HEK293T (cell line): Measurements from ENCODE around the gene ADAMTS8.

Experiments used
- ARNT ChIP-seq: fragments of 450-650 bp; IDR thresholded peaks from 2 replicates; pipeline ENCODE4 v1.6.1; 2017; ENCODE audit warnings: mild to moderate bottlenecking
- LEF1 ChIP-seq: fragments of 450-650 bp; IDR thresholded peaks from 2 replicates; pipeline ENCODE4 v1.6.1; 2017; ENCODE audit warnings: mild to moderate bottlenecking, borderline replicate concordance
- SUZ12 ChIP-seq: fragments of 450-650 bp; IDR thresholded peaks from 2 replicates; pipeline ENCODE4 v1.6.1; 2016; ENCODE audit warnings: mild to moderate bottlenecking

DNA sequence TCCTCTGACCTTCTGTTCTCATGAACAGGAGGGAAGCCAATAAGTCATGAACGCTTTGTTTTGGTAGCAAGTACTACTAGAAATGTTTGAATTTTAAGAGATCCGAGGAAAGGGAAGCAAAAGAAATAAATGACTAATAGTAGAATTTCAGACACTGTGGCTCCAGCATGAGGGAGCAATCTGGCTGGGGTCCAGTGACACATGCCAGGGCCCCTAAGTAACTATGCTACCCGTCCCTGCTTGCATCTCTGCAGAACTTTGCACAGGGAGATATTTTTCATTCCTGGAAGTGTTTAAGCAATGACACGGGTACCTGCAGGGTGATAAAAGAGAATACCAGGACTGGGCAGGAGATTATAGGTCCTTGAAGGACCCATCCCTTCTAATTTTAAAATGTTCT lies 7.3 kb upstream of the ADAMTS8 start:
- no peak for TF ChIP-seq SUZ12
- no peak for TF ChIP-seq ARNT
- no peak for TF ChIP-seq LEF1
